WTC11 (cell line): ENCODE results near the gene KRT83. TPM values are rescaled to one million over a fixed set of nuclear protein-coding genes. Genes with fewer than 3 reads are reported as not detected.

Experiments used
- ATAC-seq: fragments of 200-7000 bp; cut with Tn5 transposase; 2 replicates; pipeline ENCODE4 v1.10.0; 2021; ENCODE audit warnings: mild to moderate bottlenecking, moderate library complexity
- CTCF ChIA-PET: fragments of 300-600 bp; sonication (Branson Sonifier 250); formaldehyde crosslinking; loops from one replicate; lab custom pipeline; 2021; ENCODE audit warnings: antibody characterized with exemption; lab: Charles Lee
- POLR2A ChIA-PET: fragments of 350-600 bp; sonication (Branson Sonifier 250); formaldehyde crosslinking; loops from one replicate; lab custom pipeline; 2021; ENCODE audit warnings: antibody characterized with exemption; lab: Charles Lee
- DNase-seq: peaks from one replicate; pipeline ENCODE4 v3.0.0; 2021; ENCODE audit warnings: low spot score
- H3K27ac Mint-ChIP-seq: 2 replicates; pipeline ENCODE4 v1.8.0; 2021; ENCODE audit warnings: mixed read lengths
- H3K27me3 Mint-ChIP-seq: 2 replicates; pipeline ENCODE4 v1.8.0; 2021; ENCODE audit warnings: low read depth, mild to moderate bottlenecking, moderate library complexity, mixed read lengths
- H3K36me3 Mint-ChIP-seq: 2 replicates; pipeline ENCODE4 v1.8.0; 2021; ENCODE audit warnings: mixed read lengths
- H3K4me1 Mint-ChIP-seq: 2 replicates; pipeline ENCODE4 v1.8.0; 2022; ENCODE audit warnings: mixed read lengths
- H3K4me3 Mint-ChIP-seq: 2 replicates; pipeline ENCODE4 v1.8.0; 2021; ENCODE audit warnings: mild to moderate bottlenecking, moderate library complexity, mixed read lengths
- H3K9me3 Mint-ChIP-seq: 2 replicates; pipeline ENCODE4 v1.8.0; 2021; ENCODE audit warnings: mixed read lengths
- CDX4 ChIP-seq: fragments of 250-450 bp; sonication (Bioruptor Pico); IDR thresholded peaks from 2 replicates; pipeline ENCODE4 v1.9.0; 2021; ENCODE audit warnings: moderate library complexity, mild to moderate bottlenecking, inconsistent platforms, borderline replicate concordance
- FOXK1 ChIP-seq: sonication (generic); formaldehyde crosslinking; IDR thresholded peaks from 2 replicates; pipeline ENCODE4 v1.8.0; 2022; ENCODE audit warnings: mild to moderate bottlenecking, moderate library complexity, missing genetic modification reagents
- GABPB1 ChIP-seq: sonication (generic); formaldehyde crosslinking; IDR thresholded peaks from 2 replicates; pipeline ENCODE4 v1.8.1; 2023; ENCODE audit warnings: mild to moderate bottlenecking, missing genetic modification reagents
- GRHL2 ChIP-seq: fragments of 250-450 bp; sonication (Bioruptor Pico); IDR thresholded peaks from 2 replicates; pipeline ENCODE4 v1.8.0; 2022; ENCODE audit warnings: mild to moderate bottlenecking, moderate library complexity; ENCODE audit not compliant: insufficient replicate concordance, severe bottlenecking
- IRF2 ChIP-seq: sonication (generic); formaldehyde crosslinking; IDR thresholded peaks from 2 replicates; pipeline ENCODE4 v1.8.0; 2022; ENCODE audit warnings: low read depth, missing genetic modification reagents, borderline replicate concordance
- JAZF1 ChIP-seq: fragments of 250-450 bp; sonication (Bioruptor Pico); IDR thresholded peaks from 2 replicates; pipeline ENCODE4 v1.9.0; 2021; ENCODE audit warnings: moderate library complexity, mild to moderate bottlenecking, inconsistent platforms
- KAT7 ChIP-seq: sonication (generic); formaldehyde crosslinking; IDR thresholded peaks from 2 replicates; pipeline ENCODE4 v1.8.1; 2023; ENCODE audit warnings: missing genetic modification reagents, mild to moderate bottlenecking, borderline replicate concordance
- MXD4 ChIP-seq: fragments of 250-450 bp; sonication (Bioruptor Pico); IDR thresholded peaks from 2 replicates; pipeline ENCODE4 v1.8.0; 2021; ENCODE audit warnings: mild to moderate bottlenecking, moderate library complexity, borderline replicate concordance
- MYBL2 ChIP-seq: sonication (generic); formaldehyde crosslinking; IDR thresholded peaks from 2 replicates; pipeline ENCODE4 v1.8.1; 2023; ENCODE audit warnings: mild to moderate bottlenecking, moderate library complexity, missing genetic modification reagents
- NFYB ChIP-seq: sonication (generic); formaldehyde crosslinking; conservative IDR thresholded peaks from 2 replicates; pipeline ENCODE4 v1.8.0; 2022; ENCODE audit warnings: low read depth, missing genetic modification reagents
- NR1H2 ChIP-seq: sonication (generic); formaldehyde crosslinking; IDR thresholded peaks from 2 replicates; pipeline ENCODE4 v1.9.0; 2021; ENCODE audit warnings: mild to moderate bottlenecking, moderate library complexity, missing genetic modification reagents
- NR3C1 ChIP-seq: sonication (generic); formaldehyde crosslinking; conservative IDR thresholded peaks from 2 replicates; pipeline ENCODE4 v1.8.1; 2023; ENCODE audit warnings: low read depth, mild to moderate bottlenecking, missing genetic modification reagents
- PRRX2 ChIP-seq: fragments of 250-450 bp; sonication (Bioruptor Pico); IDR thresholded peaks from 2 replicates; pipeline ENCODE4 v1.8.0; 2021; ENCODE audit warnings: mild to moderate bottlenecking
- RORB ChIP-seq: fragments of 250-450 bp; sonication (Bioruptor Pico); IDR thresholded peaks from 2 replicates; pipeline ENCODE4 v1.9.0; 2021; ENCODE audit warnings: mild to moderate bottlenecking
- SP1 ChIP-seq: sonication (generic); formaldehyde crosslinking; conservative IDR thresholded peaks from 2 replicates; pipeline ENCODE4 v1.8.1; 2022; ENCODE audit warnings: missing genetic modification reagents
- TCF7 ChIP-seq: sonication (generic); formaldehyde crosslinking; IDR thresholded peaks from 2 replicates; pipeline ENCODE4 v1.8.0; 2022; ENCODE audit warnings: mild to moderate bottlenecking, low read depth, missing genetic modification reagents, moderate library complexity
- TEAD4 ChIP-seq: sonication (generic); formaldehyde crosslinking; IDR thresholded peaks from 2 replicates; pipeline ENCODE4 v1.8.0; 2022; ENCODE audit warnings: mild to moderate bottlenecking, missing genetic modification reagents
- ZNF396 ChIP-seq: fragments of 250-450 bp; sonication (Bioruptor Pico); IDR thresholded peaks from 2 replicates; pipeline ENCODE4 v1.8.0; 2021; ENCODE audit warnings: mild to moderate bottlenecking, moderate library complexity, borderline replicate concordance
- ZNF425 ChIP-seq: fragments of 250-450 bp; sonication (Bioruptor Pico); conservative IDR thresholded peaks from 2 replicates; pipeline ENCODE4 v1.9.0; 2021; ENCODE audit warnings: mild to moderate bottlenecking
- ZNF671 ChIP-seq: fragments of 250-450 bp; sonication (Bioruptor Pico); IDR thresholded peaks from 2 replicates; pipeline ENCODE4 v1.8.0; 2021; ENCODE audit warnings: mild to moderate bottlenecking
- total RNA-seq: library from RNA; stranded (reverse); gene quantifications from 3 replicates; pipeline ENCODE4 v1.2.3, GENCODE V29; 2021
- TF ChIP-seq, protein P1 (sequence below): sonication (generic); formaldehyde crosslinking; IDR thresholded peaks from 2 replicates; pipeline ENCODE4 v1.8.0; 2022; ENCODE audit warnings: mild to moderate bottlenecking, missing genetic modification reagents
- TF ChIP-seq, protein P2 (sequence below): sonication (generic); formaldehyde crosslinking; IDR thresholded peaks from 2 replicates; pipeline ENCODE4 v1.8.0; 2022; ENCODE audit warnings: mild to moderate bottlenecking, missing genetic modification reagents
- TF ChIP-seq, protein P3 (sequence below): sonication (generic); formaldehyde crosslinking; IDR thresholded peaks from 2 replicates; pipeline ENCODE4 v1.8.0; 2022; ENCODE audit warnings: mild to moderate bottlenecking, missing genetic modification reagents

KRT83 gene
- total RNA-seq, 1 experiment from 2014 or later, result not detected

- CTCF ChIA-PET, result interaction anchor here (1.0 to 2.3 kb wide), 11 partner anchors 9 to 612 kb away, joined by 3 to 8 read pairs (median 4); no protein-coding TSS in a partner anchor
- DNase-seq (no peak), ATAC-seq (no peak)
- TF ChIP-seq, protein P1, sequence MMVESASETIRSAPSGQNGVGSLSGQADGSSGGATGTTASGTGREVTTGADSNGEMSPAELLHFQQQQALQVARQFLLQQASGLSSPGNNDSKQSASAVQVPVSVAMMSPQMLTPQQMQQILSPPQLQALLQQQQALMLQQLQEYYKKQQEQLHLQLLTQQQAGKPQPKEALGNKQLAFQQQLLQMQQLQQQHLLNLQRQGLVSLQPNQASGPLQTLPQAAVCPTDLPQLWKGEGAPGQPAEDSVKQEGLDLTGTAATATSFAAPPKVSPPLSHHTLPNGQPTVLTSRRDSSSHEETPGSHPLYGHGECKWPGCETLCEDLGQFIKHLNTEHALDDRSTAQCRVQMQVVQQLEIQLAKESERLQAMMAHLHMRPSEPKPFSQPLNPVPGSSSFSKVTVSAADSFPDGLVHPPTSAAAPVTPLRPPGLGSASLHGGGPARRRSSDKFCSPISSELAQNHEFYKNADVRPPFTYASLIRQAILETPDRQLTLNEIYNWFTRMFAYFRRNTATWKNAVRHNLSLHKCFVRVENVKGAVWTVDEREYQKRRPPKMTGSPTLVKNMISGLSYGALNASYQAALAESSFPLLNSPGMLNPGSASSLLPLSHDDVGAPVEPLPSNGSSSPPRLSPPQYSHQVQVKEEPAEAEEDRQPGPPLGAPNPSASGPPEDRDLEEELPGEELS, result no peak
- no peak for TF ChIP-seq IRF2
- no peak for TF ChIP-seq JAZF1 (CRISPR knock-in tag)
- no peak for TF ChIP-seq TCF7
- TF ChIP-seq FOXK1 (CRISPR knock-in tag), result no peak
- TF ChIP-seq ZNF671, result no peak
- no peak for TF ChIP-seq GRHL2 (CRISPR knock-in tag)
- no peak for TF ChIP-seq CDX4
- no peak for TF ChIP-seq TEAD4 (CRISPR knock-in tag)
- no peak for TF ChIP-seq RORB (CRISPR knock-in tag)
- no peak for TF ChIP-seq ZNF425 (CRISPR knock-in tag)
- TF ChIP-seq, protein P2, sequence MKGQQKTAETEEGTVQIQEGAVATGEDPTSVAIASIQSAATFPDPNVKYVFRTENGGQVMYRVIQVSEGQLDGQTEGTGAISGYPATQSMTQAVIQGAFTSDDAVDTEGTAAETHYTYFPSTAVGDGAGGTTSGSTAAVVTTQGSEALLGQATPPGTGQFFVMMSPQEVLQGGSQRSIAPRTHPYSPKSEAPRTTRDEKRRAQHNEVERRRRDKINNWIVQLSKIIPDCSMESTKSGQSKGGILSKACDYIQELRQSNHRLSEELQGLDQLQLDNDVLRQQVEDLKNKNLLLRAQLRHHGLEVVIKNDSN, result no peak
- TF ChIP-seq, protein P3, sequence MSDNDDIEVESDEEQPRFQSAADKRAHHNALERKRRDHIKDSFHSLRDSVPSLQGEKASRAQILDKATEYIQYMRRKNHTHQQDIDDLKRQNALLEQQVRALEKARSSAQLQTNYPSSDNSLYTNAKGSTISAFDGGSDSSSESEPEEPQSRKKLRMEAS (CRISPR knock-in tag), result no peak
- no peak for TF ChIP-seq MYBL2 (CRISPR knock-in tag)
- no peak for TF ChIP-seq KAT7 (CRISPR knock-in tag)
- TF ChIP-seq NR3C1 (CRISPR knock-in tag), result no peak
- no peak for TF ChIP-seq MXD4 (CRISPR knock-in tag)
- Mint-ChIP-seq H3K36me3 (no peaks in the 10 kb centered on the region), H3K4me3 (no peak overlapping the region), H3K27me3 (no peaks in the 10 kb centered on the region), H3K27ac (no peak overlapping the region), H3K4me1 (no peaks in the 10 kb centered on the region), H3K9me3 (no peaks in the 10 kb centered on the region)
- POLR2A ChIA-PET, result no interaction called here
Observed at GRCh38 chr12:52369211-52369610, 48.0 kb upstream of the KRT83 start.

GRCh38 chr12:52368508-52368907 lies 47.3 kb upstream of the KRT83 start:
- POLR2A ChIA-PET, result no interaction called here
- CTCF ChIA-PET, result interaction anchor here (1.0 to 2.3 kb wide), 10 partner anchors 8 to 613 kb away, joined by 3 to 8 read pairs (median 4); no protein-coding TSS in a partner anchor
- H3K27me3 Mint-ChIP-seq, result no peaks in the 10 kb centered on the region

More at GRCh38 chr12:52368508-52368907, 47.3 kb upstream of the KRT83 start:
- Mint-ChIP-seq H3K36me3 (no peaks in the 10 kb centered on the region), H3K4me1 (no peaks in the 10 kb centered on the region), H3K9me3 (no peaks in the 10 kb centered on the region), H3K27ac (no peak overlapping the region), H3K4me3 (no peak overlapping the region)
- no peak for TF ChIP-seq ZNF396 (CRISPR knock-in tag)
- no peak for TF ChIP-seq SP1
- no peak for TF ChIP-seq TEAD4 (CRISPR knock-in tag)
- TF ChIP-seq NFYB (CRISPR knock-in tag), result no peak
- no peak for TF ChIP-seq NR1H2 (CRISPR knock-in tag)
- TF ChIP-seq TCF7, result no peak
- no peak for TF ChIP-seq PRRX2 (CRISPR knock-in tag)
- TF ChIP-seq MXD4 (CRISPR knock-in tag), result no peak
- no peak for TF ChIP-seq GABPB1 (CRISPR knock-in tag)
- ATAC-seq (no peak), DNase-seq (no peak)
